Stimulated activated CD8-positive, alpha-beta memory T cell treated with anti-CD3 and anti-CD28 coated beads, Interleukin-15, amount 100 ng/mL, for 48 hours (primary cell): ENCODE results near the gene SLC35F4.
"Not testable (repeated sequence)": the region's sequence is repeated elsewhere in the genome, so short reads cannot be mapped to it uniquely, and the experiment has no call there.

Source experiments
- DNase-seq, 2 donors: peaks; one replicate each; pipeline ENCODE4 v3.0.0-alpha.2; 2020; ENCODE audit warnings: low read depth in 2 of 2

SLC35F4 gene

DNA sequence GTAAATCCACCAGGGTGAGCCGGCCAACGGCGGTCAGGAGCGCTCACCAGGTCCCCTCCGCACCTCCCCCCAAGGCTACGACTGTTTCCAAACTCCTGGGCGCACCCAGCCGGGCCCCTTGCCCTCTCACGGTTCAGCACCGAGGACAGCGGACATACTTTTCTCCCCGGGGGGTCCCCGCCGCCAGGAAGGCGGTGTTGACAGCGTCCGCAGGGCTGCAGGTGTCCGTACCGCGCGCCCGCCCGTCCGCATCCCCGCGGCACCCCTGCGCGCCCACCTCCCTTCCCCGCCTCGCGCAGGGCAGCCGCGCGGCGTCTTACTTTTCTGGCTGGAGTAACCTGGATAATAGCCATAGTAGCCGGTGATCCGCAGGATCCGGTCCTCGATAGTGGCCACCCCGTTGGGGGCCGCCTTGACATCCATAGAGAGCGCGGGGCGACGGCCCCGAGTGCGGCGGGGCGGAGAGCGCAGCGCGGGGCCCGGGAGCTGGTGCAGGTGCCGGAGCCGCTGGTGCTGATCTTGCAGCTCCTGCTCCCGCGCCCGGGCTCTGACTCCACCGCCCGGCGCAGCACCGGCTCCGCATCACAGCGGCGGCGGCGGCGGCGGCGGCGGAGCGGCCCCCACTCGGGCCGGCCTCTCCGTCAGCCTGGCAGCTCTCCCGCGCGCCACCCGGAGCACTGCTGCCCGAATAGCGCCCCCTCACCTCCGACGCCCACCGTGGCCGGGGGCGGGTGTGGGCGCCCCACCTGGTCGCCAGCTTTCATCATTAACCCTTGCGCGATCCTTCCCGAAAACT lies at the start of gene SLC35F4:
Gene SLC35F4 (minus strand): TSS at position 690 of the 796 bp plus-strand sequence.
- DNase-seq, result no peak

DNA sequence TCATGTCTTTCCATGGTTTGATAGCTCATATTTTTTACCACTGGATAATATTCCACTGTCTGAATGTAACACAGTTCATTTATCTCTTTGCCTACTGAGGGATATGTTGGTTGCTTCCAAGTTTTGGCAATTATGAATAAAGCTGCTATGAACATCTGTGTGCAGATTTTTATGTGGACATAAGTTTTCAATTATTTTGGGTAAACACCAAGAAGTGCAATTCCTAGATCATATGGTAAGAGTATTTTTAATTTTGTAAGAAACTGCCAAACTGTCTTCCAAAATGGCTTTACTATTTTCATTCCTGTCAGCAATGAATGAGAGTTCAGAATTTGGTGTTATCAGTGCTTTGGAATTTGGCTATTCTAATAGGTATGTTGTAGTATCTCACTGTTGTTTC lies 43.7 kb upstream of the SLC35F4 start:
- no peak for DNase-seq

DNA sequence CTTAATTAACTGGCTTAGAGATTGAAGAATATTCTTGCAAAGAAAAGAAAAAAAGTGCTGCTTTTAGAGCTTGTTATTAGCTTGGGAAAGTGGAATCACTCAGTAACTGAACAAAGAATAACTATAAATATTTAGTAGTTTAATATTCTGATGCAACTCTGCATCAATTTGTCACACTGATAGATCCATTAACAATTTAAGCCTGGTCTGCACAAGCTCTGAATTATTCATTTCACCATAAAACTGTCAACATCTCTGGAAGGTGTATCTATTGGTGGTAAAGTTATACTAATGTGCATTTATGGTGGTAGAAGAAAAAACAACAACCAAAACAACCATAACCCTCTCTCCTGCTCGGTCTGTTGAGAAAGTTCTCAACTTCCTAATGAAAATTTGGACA lies 38.1 kb upstream of the SLC35F4 start:
- DNase-seq, result no peak

DNA sequence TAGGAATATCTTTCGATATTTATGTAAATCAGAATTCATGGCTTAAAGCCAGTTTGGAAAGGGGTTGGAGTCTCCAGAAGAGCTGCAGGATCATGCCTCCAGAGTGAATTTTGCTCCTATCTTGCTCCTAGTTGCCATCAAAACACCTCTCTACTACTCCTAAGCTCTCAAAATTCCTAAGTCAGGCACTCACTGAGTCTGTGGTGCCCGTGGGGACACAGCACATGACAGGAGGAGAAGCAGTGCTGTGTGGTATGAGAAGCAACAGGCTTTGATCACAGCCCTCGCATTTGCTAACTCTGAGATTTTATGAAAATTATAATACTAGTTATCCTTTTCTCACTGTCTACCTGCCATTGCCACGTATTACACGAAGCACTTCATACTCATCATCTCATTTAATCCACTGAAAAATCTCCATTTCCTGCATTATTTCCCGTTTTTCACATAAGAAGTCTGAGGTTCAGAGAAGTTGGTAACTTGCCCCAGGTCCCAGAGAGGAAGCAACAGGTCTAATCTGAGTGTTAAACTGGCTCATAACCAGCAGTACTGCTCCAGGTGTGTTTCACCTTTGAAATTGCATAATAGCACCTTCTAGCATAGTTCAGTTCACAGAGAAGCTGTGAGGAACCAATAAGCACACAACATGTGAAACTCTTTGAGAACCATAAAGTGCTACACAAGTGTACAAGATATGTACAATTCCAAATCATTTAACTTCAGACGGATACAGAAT lies 33.1 kb upstream of the SLC35F4 start:
- no peak for DNase-seq

DNA sequence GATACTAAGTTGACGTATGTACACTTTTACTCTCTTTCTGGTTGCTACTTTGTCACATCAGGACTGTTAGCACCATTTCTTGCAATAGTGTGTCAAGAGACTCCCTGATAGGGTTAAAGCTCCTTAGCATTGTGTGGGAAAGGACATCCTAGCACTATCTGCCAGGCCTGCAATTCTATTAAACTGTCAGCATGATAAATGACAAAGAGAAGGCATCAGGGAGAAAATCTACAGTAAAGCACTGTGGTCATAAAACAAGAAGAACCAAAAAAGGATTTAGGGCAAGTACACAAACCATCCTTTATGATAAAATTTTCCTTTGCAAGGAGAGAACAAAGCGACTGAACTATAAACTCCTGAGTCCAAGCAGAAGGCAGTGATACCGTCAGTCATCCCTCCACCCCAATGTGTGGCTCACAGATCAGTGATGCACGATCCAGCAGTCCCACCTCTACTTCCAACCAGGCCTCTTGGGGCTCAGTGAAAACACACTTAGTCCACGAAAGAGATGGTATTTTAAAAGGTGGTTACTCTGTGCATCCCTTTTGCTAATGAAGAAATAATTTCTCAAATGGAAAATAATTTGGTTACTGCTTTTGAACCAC lies 31.4 kb upstream of the SLC35F4 start:
- DNase-seq, result no peak

DNA sequence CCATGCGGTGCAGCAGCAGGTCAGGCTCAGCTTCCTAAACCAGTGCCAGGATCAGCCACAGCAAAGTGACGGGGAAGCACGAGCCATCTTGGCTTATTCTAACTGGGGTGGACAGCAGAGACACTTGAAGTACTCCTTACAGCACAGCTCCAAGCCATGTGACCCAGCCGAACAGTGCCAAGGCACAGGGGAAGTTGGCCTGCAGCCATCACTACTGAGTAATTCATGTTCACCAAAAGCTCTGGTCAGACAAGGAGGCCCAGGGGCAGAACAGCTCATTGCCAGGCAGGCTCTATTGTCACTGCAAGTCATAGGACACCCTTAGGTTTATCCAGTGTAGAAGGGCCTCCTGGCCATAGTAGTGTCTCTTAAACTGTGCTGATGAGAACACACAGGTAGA lies 23.4 kb upstream of the SLC35F4 start:
- no peak for DNase-seq

DNA sequence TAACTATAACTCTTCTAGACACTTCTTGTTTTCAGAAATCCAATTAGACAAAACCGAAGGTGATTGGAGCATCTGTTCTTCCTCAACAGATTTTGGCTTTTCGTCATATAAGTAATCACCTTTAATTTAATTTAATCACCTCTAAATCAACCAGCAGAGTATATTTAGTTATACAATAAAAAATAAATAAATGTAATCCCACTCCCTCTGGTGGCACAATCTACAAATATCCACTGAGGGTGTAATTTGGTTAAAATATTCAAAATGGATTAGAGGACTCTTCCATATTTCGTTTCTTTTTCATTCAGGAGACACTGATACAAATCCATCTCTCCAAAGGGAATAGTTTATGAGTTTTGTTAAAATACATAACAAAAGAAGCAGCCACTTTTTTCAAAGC lies 18.3 kb upstream of the SLC35F4 start:
- DNase-seq, result no peak

DNA sequence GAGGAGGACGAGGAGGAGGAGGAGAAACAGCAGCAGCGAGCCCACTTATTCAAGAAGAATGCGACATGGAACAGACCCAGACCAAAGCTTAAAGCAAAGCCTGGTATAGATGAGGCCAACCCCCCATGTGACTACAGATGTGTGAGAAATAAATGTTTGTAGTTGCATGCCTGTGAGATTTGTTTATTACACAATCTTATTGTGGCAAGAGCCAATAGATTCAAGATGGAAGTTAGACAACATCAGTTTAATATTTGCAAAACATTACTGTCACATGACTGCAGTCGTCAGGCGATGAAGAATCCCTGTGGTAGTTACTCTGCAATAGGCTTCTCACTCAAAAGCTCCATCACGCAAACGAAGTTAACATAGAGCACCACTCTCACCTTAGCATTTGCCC lies 17.2 kb upstream of the SLC35F4 start:
- no peak for DNase-seq

DNA sequence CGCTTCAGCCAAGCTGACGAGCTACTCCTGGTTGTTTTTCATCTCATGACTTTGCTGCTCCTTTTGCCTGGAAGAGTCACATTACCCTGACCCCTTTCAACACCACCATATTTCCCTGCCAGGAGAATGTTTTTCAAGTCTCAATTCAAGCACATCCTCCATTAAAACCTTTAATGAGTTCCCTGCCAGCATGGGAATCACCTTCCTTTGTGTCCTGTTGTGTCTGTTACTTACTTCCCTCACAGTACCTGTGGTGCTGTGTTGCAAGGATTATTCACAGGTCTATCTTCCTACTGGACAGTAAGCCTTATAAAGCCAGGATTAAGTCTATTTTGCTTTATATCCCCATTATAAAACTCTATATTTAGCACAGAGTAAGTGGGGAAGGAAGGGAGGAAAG lies 13.6 kb upstream of the SLC35F4 start:
- no peak for DNase-seq

DNA sequence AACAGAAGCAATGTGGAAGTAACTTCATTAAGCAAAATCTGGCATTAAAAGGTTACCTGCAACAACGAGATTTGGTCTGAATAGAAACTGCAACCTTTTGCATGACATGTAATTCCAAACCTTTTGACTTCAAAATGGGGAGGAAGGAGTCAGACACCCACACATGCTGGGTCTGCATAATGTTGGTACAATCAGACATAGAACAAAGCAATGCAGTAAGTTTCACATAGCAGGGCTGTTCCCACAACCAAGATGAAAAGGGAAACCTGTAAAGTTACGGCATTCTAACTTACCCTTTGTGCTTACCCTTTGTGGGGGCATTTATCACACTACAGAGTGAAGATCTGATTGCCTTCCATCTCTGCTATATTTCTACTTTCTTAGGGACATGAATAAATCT lies 10.1 kb upstream of the SLC35F4 start:
- DNase-seq, result no peak

DNA sequence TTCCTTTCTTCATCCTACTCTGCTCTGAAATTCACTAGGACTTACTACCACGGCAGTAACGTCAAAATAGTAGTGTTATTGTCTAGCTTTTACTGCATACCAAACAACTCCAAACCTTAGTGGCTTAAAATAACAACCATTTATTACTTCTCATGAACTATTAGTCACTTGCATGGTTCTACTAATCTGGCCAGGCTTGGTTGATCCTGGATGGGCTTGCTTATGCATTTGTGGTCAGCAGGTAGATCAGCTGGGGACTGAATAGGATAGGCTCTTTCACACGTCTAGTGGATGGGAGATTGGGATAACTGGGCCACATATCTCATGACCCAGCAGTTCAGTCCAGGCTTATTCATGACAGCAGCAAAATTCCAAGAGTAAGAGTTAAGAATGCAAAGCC lies 9.4 kb upstream of the SLC35F4 start:
- no peak for DNase-seq

DNA sequence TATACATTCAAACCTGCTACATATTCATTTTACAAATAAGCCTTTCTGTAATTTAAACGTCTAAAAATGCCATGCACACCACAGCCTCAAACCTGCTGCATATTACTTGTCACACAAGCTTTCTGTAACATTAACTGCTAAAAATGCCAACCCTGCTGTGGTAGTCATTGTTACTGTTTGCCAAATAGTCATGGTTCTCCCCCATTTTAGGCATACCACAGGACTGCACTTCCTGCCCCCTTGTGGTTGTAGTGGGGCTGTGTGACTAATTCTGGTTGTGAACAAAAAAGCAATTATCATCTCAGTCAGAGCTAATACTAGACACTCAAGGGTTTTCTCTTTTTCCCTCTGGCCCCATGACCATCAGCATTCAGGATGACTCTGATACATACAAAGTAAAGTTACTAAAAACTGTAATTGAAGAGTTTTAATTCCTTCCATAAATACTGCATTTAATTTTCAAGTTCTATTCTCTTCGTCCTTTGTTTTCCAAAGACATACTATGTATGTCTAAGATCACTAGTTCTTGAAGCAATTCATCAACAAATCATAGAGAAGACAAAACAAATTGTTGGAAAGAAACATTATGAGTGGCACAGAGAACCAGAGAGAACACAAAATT lies 5.7 kb upstream of the SLC35F4 start:
- DNase-seq, result no peak

DNA sequence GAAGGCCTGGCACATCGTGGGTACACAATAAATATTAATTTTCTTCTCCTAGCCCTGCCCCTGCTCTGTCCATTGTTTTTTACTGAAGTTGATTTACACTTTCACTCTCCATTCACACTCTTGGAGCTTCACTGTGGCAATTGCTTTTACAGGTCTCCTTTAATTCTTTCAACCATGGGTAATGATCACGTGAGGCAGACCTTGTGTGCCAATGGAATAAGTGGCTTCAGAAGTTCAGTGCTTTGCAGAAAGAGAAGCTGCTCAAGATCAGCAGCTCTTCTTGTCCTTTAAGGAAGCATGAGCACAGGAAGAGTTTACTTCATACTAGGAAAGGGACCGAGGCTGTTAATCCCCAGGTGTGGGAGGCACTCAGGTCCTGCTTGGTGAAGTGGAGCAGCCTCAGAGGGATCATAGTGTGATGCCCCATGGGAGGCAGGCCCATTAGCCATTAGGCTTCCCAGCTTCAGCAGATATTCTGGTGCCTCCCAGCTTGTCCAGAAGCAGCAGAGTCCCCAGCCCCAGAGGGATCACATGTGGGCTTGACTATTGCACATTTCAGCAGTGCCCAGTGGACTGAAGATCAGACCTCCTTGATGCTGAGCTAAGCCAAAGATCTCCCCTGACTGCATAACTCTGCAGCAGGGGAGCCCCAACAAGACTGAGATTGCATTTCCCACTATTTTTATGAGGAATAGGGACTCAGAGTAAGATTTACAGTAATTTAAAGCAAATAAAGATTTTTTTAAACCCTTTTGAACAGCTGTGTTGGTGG lies 5.0 kb upstream of the SLC35F4 start:
- DNase-seq, result no peak

DNA sequence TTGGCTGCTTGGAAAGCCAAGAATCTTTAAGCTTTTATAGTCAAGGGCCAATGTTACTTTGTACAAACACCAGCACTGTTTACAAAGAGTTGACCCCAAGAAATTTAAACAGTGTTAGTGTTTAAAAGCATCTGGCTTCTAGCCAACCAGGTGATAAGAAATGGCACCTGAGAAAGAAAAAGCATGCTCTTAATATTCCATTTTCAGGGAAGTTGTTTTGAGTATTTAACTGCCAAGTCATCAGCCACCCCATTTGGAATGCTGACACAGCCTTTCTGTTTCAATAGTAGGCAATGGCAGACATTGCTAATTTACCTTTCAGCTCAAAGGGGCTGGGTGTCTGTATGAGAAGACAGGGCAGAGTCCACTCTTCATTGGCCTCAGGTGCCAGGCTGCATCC lies 3.7 kb upstream of the SLC35F4 start:
- DNase-seq, result no peak

DNA sequence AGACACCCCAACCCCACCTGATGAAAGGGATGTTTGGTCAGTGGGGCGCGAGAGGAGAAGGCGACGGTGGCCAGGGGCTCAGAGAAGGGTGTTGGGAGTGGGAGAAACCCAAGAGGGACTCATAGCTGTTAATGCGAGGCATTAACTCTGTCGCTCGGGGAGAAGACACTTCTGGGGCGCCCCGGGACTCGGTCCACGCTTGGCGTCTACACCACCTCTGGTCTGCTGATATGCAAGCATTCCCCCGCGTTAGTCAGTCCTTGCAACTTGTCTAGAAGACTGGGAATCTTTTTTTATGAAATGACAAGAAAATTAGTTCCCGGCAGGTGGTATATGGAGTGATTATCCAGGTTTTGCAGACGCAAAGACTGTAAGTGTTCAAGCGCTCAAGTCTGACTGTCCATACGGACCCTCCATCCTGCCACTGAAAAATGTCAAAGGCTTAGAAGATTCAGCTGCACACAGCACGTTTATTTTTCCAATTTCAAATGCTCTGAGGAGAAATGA lies 360 bp upstream of the SLC35F4 start:
- no peak for DNase-seq

DNA sequence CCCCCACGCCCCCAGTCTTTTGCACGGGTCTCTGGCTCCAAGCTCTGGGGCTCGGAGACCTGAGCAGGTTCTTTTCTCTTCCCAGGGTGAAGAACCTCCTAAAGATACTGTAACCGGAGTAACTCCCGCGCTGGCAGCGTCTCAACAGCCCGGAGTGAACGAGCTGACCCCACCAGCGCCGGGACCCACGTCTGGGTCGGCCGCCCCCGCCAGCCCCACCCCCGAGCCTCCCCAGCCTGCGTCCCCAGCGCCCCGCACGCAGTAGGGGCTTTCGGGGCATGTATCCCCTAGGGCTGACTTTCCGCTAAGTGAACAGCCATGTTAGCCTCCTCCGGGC lies 858 bp downstream of the SLC35F4 start:
- DNase-seq, result no peak

DNA sequence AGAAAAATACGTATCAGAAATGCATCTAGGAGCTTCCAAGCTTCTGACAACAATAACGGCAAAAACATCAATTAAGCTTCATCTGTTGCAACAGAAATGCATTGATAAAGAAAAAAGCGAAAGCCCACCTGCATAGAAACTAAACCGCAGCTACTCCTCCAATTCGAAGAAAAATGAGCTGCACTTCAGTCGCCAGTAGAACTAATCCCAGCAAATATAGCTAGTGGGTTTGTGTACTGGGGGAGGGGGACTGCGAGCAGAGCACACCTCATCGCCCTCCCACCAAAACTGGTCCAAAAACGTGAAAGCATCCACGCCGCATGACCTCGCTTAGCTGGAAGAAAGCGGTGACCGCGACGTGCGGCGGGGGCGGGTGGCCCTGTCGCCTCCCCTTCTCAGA lies 1.2 kb downstream of the SLC35F4 start:
- no peak for DNase-seq

DNA sequence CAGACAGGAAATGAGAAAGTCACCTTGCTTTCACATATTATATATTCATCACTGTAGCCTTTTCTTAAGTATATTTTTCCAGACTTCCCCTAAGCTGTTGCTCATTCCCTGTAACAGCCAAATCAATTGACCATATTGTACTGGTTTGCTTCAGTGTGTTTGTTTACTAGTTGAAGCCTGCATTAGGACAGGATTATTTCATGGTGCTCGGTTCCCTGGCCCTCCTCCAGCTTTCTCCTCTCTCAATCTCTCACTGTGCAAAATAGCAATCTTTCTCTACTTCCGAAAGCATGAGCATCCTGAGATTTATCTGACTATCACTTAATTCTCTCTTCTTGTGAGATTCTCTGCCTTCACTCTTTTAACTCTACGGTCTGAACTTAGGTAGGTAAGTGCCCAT lies 2.4 kb downstream of the SLC35F4 start:
- no peak for DNase-seq

DNA sequence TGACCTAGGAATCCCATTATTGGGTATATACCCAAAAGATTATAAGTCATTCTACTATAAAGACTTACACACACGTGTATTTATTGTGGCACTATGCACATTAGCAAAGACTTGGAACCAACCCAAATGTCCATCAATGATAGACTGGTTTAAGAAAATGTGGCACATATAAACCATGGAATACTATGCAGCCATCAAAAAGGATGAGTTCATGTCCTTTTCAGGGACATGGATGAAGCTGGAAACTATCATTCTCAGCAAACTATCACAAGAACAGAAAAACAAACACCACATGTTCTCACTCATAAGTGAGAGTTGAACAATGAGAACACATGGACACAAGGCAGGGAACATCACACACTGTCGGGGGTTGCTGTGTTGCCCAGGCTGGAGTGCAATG lies 10.2 kb downstream of the SLC35F4 start:
- DNase-seq, result not testable (repeated sequence)

DNA sequence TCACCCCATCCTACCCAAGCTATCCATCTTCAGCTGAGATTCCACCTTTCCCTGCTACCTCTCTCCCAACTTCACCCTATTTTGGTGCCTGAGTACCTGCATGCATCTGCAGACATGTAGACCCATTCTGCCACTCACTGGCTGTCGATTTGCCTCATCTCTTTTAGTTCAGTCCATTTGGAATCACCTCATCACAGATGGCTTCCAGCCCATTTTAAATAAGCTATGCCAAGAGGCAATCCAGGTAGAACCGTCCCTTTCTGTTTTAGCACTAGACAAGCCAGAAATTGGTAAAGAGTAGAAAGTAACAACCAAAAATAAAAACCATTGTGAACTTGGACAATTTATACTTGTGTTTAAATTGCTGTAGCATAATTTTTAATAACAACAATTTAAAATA lies 11.3 kb downstream of the SLC35F4 start:
- DNase-seq, result no peak

DNA sequence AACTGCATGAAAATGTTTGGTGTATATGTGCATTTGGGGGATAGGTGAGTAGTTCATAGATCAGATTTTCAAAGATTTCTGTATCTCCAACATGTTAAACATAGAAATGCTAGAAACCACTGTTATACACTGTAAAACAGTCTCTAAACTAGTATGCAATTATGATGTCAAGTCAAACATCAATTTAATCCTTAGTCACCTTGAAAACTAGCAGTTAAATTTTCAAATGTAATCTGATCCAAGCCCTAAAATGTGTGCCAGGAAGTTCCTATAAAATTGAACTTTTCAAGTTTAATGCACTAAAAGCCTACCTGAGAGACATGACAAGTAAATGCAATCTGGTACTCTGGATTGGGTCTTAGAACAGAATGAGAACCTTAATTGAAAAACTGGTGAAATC lies 14.5 kb downstream of the SLC35F4 start:
- DNase-seq, result no peak

DNA sequence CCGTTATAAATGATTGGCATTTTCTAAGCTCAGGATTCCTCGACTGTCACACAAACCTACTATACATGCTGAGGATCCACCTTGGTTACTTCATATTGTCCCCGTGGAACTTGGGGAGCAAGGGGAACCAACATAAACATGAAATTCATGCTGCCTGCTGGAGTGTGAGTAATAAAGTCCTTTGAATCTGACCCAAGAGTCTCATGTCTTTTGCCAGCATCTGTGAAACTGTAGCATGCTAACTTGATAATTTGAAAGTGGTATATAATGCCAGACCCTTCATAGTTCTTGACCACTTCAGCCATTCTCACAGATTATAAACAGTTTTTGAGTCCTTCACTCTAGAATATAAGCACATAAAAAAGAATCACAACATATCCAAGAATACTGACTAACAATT lies 17.1 kb downstream of the SLC35F4 start:
- DNase-seq, result no peak
